ENCODE measurements around the gene ZNF667. TPM values are rescaled to one million over a fixed set of nuclear protein-coding genes. Genes with fewer than 3 reads are reported as not detected.

ZNF667 gene
- polyA plus RNA-seq, 3 donors: 0.14 TPM; not detected in 2

GRCh38 chr19:56403764-56404704, 73.1 kb downstream of the ZNF667 start, which contains the start of gene ZNF583:
Gene ZNF583 (plus strand): TSS chr19:56404332. CDS start chr19:56407115, 2,783 bp downstream.
- Histone ChIP-seq H4K20me1 (ENCODE audit: insufficient read depth, low read length) (no peaks in the 10 kb centered on the region), H3K79me2 (ENCODE audit: insufficient read depth, low read length) (peaks cover 9% of the 10 kb centered on the region), H3K36me3 (replicated peaks in 1 of 2; ENCODE audit: control insufficient read depth in 1 of 2, insufficient read depth in 2 of 2, low read length in 2 of 2) (peaks cover 20 to 27% of the 10 kb centered on the region in 2 donors), H3K4me3 (replicated peaks in 1 of 3; ENCODE audit: low read depth in 2 of 3, low read length in 3 of 3) (peak within 1 kb of the TSS; percentile 74 to 90 (median 80)), H3K27me3 (ENCODE audit: control insufficient read depth in 2 of 2, insufficient read depth in 2 of 2, low read length in 2 of 2) (no peaks in the 10 kb centered on the region), H3K27ac (ENCODE audit: low read depth in 1 of 2, low read length in 2 of 2) (peak within 1 kb of the TSS; percentile 69 to 91), H3K4me2 (replicated peaks; ENCODE audit: extremely low read depth, low read length, poor library complexity, severe bottlenecking) (peak within 1 kb of the TSS; percentile 88), H2AFZ (ENCODE audit: insufficient read depth, low read depth, low read length, poor library complexity, severe bottlenecking) (peak within 1 kb of the TSS; percentile 97), H3K4me1 (ENCODE audit: control insufficient read depth in 1 of 2, insufficient read depth in 2 of 2, low read length in 2 of 2) (peaks cover 15 to 18% of the 10 kb centered on the region in 2 donors), H3K9ac (ENCODE audit: insufficient read depth, low read length, poor library complexity, severe bottlenecking) (peak within 1 kb of the TSS; percentile 88), H3K9me3 (replicated peaks in 1 of 2; ENCODE audit: control insufficient read depth in 1 of 2, insufficient read depth in 1 of 2, low read length in 2 of 2) (peaks cover 49 to 74% of the 10 kb centered on the region in 2 donors)
- Mint-ChIP-seq H3K36me3 (peaks cover 26 to 38% of the 10 kb centered on the region in 2 donors), H3K27me3 (ENCODE audit: low read depth in 3 of 3) (peaks cover 0 to 5% (median 0%) of the 10 kb centered on the region in 3 donors), H3K9me3 (peaks cover 49 to 92% (median 79%) of the 10 kb centered on the region in 7 donors), H3K4me3 (peak within 1 kb of the TSS; percentile 91 to 94), H3K4me1 (peaks cover 19% of the 10 kb centered on the region), H3K27ac (peak within 1 kb of the TSS; percentile 86 to 98 (median 94))
- DNase-seq: peak; percentile 88 to 92 (median 91)
- intact Hi-C loops (cut with micrococcal nuclease): loop anchor here (10.0 kb wide), 3 partner anchors 131 to 1781 kb away; partner anchors contain the start of genes ZNF470 (in 2 of the 2), ZFP28 (in 1 of the 2) and ZNF274 (in 1 of the 2)
- under 1% methylated on average over 63 of the region's 70 CpGs for WGBS (ENCODE audit: insufficient coverage)
- TF ChIP-seq CTCF (IDR thresholded peaks at IDR 0.05): no peak

GRCh38 chr19:56403261-56403660, 73.9 kb downstream of the ZNF667 start:
- Histone ChIP-seq H3K4me1 (ENCODE audit: control insufficient read depth in 1 of 2, insufficient read depth in 2 of 2, low read length in 2 of 2) (peaks cover 15 to 18% of the 10 kb centered on the region in 2 donors), H4K20me1 (ENCODE audit: insufficient read depth, low read length) (no peaks in the 10 kb centered on the region), H3K4me3 (replicated peaks in 1 of 3; ENCODE audit: low read depth in 2 of 3, low read length in 3 of 3) (peak overlapping the region; percentile 74 to 90 (median 80)), H2AFZ (ENCODE audit: insufficient read depth, low read depth, low read length, poor library complexity, severe bottlenecking) (peak overlapping the region; percentile 97), H3K4me2 (replicated peaks; ENCODE audit: extremely low read depth, low read length, poor library complexity, severe bottlenecking) (peak overlapping the region; percentile 88), H3K79me2 (ENCODE audit: insufficient read depth, low read length) (peaks cover 9% of the 10 kb centered on the region), H3K9ac (ENCODE audit: insufficient read depth, low read length, poor library complexity, severe bottlenecking) (peak overlapping the region; percentile 88), H3K9me3 (replicated peaks in 1 of 2; ENCODE audit: control insufficient read depth in 1 of 2, insufficient read depth in 1 of 2, low read length in 2 of 2) (peaks cover 53 to 74% of the 10 kb centered on the region in 2 donors), H3K36me3 (replicated peaks in 1 of 2; ENCODE audit: control insufficient read depth in 1 of 2, insufficient read depth in 2 of 2, low read length in 2 of 2) (peaks cover 13 to 23% of the 10 kb centered on the region in 2 donors), H3K27ac (ENCODE audit: low read depth in 1 of 2, low read length in 2 of 2) (peak overlapping the region; percentile 69 to 91), H3K27me3 (ENCODE audit: control insufficient read depth in 2 of 2, insufficient read depth in 2 of 2, low read length in 2 of 2) (no peaks in the 10 kb centered on the region)
- Mint-ChIP-seq H3K4me3 (peak overlapping the region; percentile 91 to 94), H3K4me1 (peaks cover 19% of the 10 kb centered on the region), H3K9me3 (peaks cover 44 to 92% (median 81%) of the 10 kb centered on the region in 7 donors), H3K27ac (peak overlapping the region; percentile 86 to 98 (median 94)), H3K27me3 (ENCODE audit: low read depth in 3 of 3) (peaks cover 0 to 5% (median 0%) of the 10 kb centered on the region in 3 donors), H3K36me3 (peaks cover 21 to 37% of the 10 kb centered on the region in 2 donors)
- 75% methylated on average over 1 of the region's 9 CpGs for WGBS (ENCODE audit: insufficient coverage)
- DNase-seq: peak in 1 of 3 donors; percentile 6
- intact Hi-C loops (cut with micrococcal nuclease): loop anchor here (10.0 kb wide), 3 partner anchors 132 to 1782 kb away; partner anchors contain the start of genes ZNF470 (in 2 of the 2), ZFP28 (in 1 of the 2) and ZNF274 (in 1 of the 2)
- no peak for TF ChIP-seq CTCF (IDR thresholded peaks at IDR 0.05)
